GM12801 (cell line): ENCODE data around the gene SDHAF1.

Experiments used
- TF ChIP-seq, protein P1 (sequence below): IDR thresholded peaks from one replicate; pipeline ENCODE4 v1.5.1; 2011; ENCODE audit warnings: control low read depth; ENCODE audit not compliant: insufficient read length; ENCODE audit errors: extremely low read depth

The SDHAF1 gene

DNA sequence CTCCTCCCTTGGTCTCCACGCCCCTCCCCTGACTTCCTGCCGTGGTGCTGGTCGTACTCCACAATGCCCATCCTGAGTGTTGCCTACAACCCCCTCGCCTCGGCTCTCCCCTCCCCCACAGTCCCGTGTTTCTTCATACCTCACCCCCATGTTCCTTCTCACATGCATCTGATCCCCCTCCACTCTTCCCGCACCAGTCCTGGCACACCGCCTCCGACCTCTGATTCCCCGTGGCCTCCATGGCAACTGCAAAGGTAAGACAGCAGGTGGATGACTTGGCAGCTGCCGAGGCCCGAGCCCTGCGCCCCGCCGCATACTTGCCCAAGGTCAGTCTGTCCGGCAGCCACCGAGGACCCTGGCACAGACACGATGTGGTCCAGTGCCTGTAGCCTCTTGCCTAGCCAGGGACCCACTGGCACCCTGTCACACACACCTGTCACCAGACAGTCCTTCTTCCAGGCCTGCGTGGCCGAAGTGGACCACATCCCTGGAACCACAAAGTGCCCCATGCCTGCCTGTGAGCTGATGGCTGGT, 16.1 kb upstream of the SDHAF1 start:
- TF ChIP-seq, protein P1, sequence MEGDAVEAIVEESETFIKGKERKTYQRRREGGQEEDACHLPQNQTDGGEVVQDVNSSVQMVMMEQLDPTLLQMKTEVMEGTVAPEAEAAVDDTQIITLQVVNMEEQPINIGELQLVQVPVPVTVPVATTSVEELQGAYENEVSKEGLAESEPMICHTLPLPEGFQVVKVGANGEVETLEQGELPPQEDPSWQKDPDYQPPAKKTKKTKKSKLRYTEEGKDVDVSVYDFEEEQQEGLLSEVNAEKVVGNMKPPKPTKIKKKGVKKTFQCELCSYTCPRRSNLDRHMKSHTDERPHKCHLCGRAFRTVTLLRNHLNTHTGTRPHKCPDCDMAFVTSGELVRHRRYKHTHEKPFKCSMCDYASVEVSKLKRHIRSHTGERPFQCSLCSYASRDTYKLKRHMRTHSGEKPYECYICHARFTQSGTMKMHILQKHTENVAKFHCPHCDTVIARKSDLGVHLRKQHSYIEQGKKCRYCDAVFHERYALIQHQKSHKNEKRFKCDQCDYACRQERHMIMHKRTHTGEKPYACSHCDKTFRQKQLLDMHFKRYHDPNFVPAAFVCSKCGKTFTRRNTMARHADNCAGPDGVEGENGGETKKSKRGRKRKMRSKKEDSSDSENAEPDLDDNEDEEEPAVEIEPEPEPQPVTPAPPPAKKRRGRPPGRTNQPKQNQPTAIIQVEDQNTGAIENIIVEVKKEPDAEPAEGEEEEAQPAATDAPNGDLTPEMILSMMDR, result no peak

DNA sequence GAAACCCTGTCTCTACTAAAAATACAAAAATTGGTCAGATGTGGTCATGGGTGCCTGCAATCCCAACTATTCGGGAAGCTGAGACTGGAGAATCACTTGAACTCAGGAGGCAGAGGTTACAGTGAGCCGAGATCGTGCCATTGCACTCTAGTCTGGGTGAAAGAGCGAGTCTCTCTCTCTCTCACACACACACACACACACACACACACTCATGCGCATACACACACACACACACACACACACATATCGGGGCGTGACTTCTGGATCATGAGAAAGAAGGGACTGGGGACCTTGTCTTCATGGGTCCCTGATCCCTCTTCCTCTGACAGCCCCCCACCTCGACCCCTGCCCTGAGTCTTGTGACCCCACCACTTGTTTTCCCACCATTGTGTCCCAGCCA, 11.8 kb upstream of the SDHAF1 start:
- TF ChIP-seq, protein P1, result no peak

DNA sequence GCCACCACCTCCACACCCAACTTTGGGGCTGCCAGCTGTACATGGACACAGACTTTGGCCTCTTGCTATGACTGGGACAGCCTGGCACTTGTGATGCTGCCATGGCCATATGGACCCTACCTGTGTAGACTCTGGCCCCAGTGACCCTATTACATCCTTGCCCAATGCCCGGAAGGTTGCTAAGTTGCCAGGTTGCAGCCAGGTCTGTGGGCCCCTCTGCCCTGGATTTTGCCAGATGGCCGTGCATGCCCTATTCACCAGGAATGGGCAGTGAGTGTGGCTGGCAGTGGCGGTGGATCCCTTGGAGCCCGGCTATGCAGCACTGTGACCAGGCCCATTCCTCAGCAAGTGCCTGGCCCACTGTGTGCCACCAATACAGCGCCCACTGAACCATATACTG, 8.9 kb upstream of the SDHAF1 start:
- TF ChIP-seq, protein P1, result no peak

DNA sequence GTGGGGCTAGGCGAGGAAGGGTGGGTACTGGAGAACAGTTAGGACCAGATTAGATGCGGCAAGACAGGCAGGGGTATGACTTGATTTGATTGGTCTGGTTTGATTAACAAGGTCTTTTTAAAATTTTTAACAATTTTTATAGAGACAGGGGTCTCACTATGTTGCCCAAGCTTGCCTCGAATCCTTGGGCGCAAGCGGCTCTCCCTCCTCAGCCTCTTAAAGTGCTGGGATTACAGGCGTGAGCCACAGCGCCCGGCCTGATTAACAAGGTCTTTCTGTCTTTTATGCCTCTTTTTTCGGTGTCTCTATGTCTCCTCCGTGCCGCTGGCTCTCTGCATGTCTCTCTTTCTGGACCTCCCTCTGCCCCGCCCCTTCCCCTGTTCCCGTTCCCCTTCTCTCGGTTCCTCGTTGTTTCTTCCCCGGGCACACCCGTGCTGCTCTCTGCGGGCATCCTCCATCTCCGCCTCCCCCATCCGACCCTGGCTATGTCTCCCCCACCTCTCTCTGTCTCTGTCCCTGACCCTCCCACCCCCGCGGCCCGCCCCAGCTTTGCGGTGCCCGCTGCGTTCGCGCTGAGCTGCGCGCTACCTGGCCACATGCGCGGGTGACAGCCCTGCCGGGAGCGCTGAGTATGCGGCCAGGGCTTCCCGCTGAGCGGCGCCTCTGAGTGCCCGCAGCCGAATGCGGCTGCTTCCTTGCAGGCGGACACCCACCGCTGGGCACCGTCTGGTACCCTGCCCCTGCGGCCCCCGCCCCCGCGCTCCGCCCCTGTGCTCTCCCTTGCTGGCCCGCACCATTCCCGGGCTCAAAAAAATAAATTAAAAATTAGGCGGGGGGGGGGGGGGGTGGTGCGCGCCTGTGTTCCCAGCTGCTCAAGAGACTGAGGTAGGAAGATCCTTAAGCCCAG, 8.1 kb upstream of the SDHAF1 start:
- TF ChIP-seq, protein P1, result no peak

DNA sequence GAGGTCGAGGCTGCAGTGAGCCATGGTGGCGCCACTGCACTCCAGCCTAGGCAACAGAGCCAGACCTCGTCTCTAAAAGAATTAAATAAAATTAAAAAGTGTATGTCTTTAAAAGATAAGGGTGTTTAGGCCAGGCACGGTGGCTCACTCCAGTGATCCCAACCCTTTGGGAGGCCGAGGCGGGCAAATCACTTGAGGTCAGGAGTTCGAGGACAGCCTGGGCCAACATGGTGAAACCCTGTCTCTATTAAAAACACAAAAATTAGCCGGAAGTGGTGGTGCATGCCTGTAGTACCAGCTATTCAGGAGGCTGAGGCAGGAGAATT, 7.5 kb upstream of the SDHAF1 start:
- TF ChIP-seq, protein P1, result no peak

DNA sequence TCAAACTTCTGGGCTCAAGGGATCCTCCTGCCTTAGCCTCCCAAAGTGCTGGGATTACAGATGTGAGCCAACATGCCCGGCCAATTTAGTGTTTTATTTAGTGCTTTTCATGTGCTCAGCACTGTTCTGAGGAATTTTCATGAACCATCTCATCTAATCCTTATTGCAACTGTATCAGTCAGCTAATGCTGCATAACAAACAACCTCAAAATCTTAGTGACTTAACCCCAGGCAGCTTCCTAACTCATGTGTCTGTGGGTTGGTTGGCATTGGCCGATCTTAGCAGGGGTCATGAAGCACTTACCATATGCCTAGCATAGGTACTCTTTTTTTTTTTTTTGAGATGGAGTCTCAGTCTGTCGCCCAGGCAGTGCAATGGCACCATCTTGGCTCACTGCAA, 6.2 kb upstream of the SDHAF1 start:
- TF ChIP-seq, protein P1, result no peak

DNA sequence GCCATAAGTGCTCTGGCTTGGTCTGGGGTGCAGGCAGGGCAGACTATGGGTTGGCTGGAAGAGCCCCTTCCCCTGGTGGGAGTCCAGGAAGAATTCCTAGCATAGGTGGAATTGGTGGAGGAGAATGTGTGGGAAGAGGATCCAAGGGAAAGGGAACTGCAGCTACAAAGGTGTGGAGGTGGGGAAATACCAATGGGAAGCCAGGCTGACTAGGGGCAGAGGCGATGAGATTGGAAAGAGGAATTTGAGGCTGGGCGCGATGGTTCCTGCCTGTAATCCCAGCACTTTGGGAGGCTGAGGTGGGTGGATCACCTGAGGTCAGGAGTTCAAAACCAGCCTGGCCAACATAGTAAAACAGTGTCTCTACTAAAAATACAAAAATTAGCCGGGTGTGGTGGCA, 4.8 kb upstream of the SDHAF1 start:
- TF ChIP-seq, protein P1, result no peak
